Measurements from ENCODE around the gene PPIL1. TPM values are rescaled to one million over a fixed set of nuclear protein-coding genes. Genes with fewer than 3 reads are reported as not detected.

PPIL1 gene
- total and polyA plus RNA-seq, 3 experiments from 2014 or later: 23.3 to 68.8 (median 66.6) TPM

DNA sequence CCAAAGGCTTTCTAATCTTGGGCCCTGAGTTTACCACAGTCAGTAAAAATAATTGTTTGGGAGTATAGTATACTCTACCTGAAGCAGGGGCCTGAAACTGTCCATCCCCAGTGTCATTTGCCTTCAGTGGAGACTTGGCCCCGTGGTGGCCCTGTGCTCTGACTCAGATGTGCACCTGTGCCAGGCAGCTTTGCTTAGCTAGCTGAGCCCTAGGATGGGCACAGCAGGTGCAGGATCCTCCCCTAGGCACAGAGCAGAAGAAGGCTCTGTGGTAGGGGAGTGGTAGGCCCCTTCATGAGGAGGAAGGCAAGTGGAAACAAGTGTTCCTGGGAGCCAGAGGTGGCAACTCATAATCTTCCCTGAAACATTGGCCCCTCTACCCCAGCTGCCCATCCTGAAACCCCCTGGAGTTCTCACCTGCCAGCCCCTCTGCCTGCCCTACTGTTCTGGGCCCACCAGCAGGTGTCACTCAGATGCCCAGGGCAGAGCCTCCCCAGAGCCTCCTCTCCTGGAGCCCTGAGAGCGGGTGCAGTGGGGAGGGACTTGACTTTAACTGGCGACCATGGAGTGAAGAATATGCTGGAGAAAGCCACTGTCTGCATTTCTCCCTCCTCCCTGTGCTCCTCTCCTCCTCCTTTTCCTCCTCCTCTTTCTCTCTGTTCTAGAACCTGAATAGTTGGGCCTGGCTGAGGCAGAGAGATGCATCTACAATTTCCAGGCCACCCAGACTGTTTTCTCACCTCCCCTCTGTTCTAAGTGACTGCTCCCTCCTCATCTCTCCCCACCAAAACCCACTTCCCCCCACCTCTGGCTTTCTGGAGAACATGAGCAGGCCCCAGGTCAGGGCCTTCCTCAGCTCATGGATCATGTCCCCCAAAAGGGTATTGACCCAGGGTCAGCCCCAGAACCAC lies 38.2 kb downstream of the PPIL1 start:
- DNase-seq: no peak
- peaks cover 11 to 23% (median 12%) of the 10 kb centered on the region in 3 donors for H3K4me1 Mint-ChIP-seq
- peaks cover 27 to 39% of the 10 kb centered on the region in 2 donors for H3K27me3 Mint-ChIP-seq
- no peak overlapping the region for H3K4me3 Mint-ChIP-seq
- Histone ChIP-seq H3K9me3 (ENCODE audit: low read length) (no peaks in the 10 kb centered on the region), H3K27me3 (ENCODE audit: insufficient read depth, low read length, poor library complexity, severe bottlenecking) (peaks cover 15% of the 10 kb centered on the region), H3K27ac (ENCODE audit: low read depth, low read length) (no peak overlapping the region), H3K4me3 (ENCODE audit: low read length) (no peak overlapping the region), H3K4me1 (ENCODE audit: insufficient read depth, low read length) (peaks cover 15% of the 10 kb centered on the region), H3K36me3 (ENCODE audit: insufficient read depth, low read length) (no peaks in the 10 kb centered on the region)
- ChIA-PET CTCF (no interaction called here), POLR2A (no interaction called here)
- H3K36me3 Mint-ChIP-seq: peaks cover 0 to 3% (median 0%) of the 10 kb centered on the region in 3 donors
- H3K9me3 Mint-ChIP-seq: no peaks in the 10 kb centered on the region
- H3K27ac Mint-ChIP-seq: peak overlapping the region in 1 of 8 donors; percentile 66

DNA sequence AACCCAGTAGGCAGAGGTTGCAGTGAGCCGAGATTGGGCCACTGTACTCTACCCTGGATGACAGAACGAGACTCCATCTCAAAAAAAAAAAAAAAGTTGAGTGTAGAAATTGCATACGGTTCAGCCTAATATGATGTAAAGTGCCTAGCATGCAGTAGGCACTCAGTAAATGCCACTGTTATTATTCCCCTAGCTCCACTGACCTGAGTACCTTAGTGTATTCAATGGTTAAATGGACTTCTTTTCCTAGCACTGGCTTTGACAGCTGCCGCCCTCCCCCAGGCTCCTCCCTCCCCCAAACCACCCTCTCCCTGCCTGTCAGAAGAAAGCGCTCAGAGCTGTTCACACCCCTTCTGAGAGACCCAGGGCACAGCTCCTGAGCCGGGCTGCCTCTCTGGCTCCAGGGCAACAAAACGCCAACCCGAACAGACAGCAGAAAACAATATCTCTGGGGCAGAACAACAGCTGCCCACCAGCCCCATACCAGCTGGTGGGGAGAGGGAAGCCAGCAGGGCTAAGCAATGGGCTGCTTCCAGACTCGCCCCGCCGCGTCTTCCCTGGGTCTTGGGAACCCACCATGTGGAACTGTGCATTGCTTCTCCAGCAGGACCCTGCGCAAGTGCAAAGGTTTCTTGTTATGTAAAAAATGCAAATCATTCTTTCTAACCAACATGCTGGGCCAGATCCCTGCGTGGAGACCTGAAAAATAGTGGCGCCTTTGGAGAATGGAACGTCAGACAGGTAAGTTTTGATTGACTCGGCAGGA lies 39.8 kb downstream of the PPIL1 start:
- ChIA-PET CTCF (interaction anchor here (0.7 kb wide), 1 partner anchor 10 kb away, joined by 3 read pairs; no protein-coding TSS in a partner anchor), POLR2A (no interaction called here)
- Mint-ChIP-seq H3K27ac (peak overlapping the region in 1 of 8 donors; percentile 21), H3K9me3 (no peaks in the 10 kb centered on the region), H3K4me3 (no peak overlapping the region), H3K4me1 (peaks cover 5 to 11% (median 6%) of the 10 kb centered on the region in 3 donors), H3K36me3 (peaks cover 0 to 3% (median 0%) of the 10 kb centered on the region in 3 donors), H3K27me3 (peaks cover 16 to 27% of the 10 kb centered on the region in 2 donors)
- Histone ChIP-seq H3K4me3 (ENCODE audit: low read length) (no peak overlapping the region), H3K36me3 (ENCODE audit: insufficient read depth, low read length) (no peaks in the 10 kb centered on the region), H3K9me3 (ENCODE audit: low read length) (no peaks in the 10 kb centered on the region), H3K27ac (ENCODE audit: low read depth, low read length) (no peak overlapping the region), H3K27me3 (ENCODE audit: insufficient read depth, low read length, poor library complexity, severe bottlenecking) (peaks cover 15% of the 10 kb centered on the region), H3K4me1 (ENCODE audit: insufficient read depth, low read length) (peaks cover 5% of the 10 kb centered on the region)
- DNase-seq: no peak

DNA sequence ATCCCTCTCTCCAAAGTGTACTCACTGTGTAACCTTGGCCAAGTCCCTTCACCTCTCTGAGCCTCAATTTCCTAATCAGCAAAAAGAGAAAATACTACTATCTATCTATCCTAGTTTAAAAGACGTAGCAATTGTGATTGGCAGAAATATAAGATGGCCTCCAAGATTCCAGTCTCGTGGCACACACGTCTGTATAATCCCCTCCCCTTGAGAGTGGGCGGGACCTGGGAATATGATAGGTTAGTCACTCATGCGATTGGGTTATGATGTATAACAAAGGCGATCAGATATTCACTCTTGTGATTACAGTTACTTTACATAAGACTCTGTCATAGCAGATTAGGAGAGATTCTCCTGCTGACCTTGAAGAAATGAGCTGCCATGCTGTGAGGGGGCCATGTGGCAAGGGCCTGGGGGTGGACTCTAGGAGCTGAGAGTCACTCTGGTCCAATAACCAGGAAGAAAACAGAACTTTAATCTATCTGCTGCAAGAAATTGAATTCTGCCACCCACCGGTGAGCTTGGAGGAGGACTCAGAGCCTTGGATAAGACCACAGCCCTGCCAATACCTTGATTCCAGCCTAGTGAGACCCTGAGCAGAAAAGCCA lies 41.3 kb downstream of the PPIL1 start:
- Mint-ChIP-seq H3K27ac (peak overlapping the region in 1 of 8 donors; percentile 73), H3K36me3 (peaks cover 0 to 3% (median 0%) of the 10 kb centered on the region in 3 donors), H3K27me3 (peaks cover 9 to 23% of the 10 kb centered on the region in 2 donors), H3K4me1 (peaks cover 0 to under 1% (median 0%) of the 10 kb centered on the region in 3 donors), H3K4me3 (no peak overlapping the region), H3K9me3 (no peaks in the 10 kb centered on the region)
- no peak for DNase-seq
- H3K27me3 ChIP-seq (ENCODE audit: insufficient read depth, low read length, poor library complexity, severe bottlenecking): peaks cover 5% of the 10 kb centered on the region
- no peaks in the 10 kb centered on the region for H3K36me3 ChIP-seq (ENCODE audit: insufficient read depth, low read length)
- H3K4me3 ChIP-seq (ENCODE audit: low read length): no peak overlapping the region
- ChIA-PET CTCF (no interaction called here), POLR2A (no interaction called here)
- H3K9me3 ChIP-seq (ENCODE audit: low read length): no peaks in the 10 kb centered on the region
- H3K4me1 ChIP-seq (ENCODE audit: insufficient read depth, low read length): no peaks in the 10 kb centered on the region
- H3K27ac ChIP-seq (ENCODE audit: low read depth, low read length): no peak overlapping the region

DNA sequence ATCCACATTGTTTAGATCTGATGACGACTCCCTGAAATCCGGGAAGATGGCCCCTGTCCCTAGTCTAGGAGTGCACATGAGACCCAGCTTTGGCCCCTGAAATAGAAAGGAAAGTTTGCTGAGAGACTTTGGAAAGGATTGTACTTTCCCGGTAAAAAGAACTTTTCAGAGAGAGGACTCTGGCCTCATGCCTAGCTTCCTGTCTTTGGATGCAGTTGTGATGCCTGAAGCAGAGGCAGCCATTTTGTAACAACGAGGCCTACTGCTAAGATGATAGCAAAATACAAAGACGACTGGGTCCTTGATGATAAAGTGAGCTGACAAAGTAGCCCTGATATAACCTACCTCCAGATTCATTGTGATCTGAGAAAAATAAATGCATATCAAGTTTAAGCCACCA lies 42.3 kb downstream of the PPIL1 start:
- POLR2A ChIA-PET: no interaction called here
- Mint-ChIP-seq H3K36me3 (peaks cover 0 to 3% (median 0%) of the 10 kb centered on the region in 3 donors), H3K9me3 (no peaks in the 10 kb centered on the region), H3K4me3 (peak overlapping the region in 1 of 7 donors; percentile 37), H3K27ac (no peak overlapping the region), H3K4me1 (peaks cover 0 to 3% (median 3%) of the 10 kb centered on the region in 3 donors), H3K27me3 (peaks cover under 1 to 16% of the 10 kb centered on the region in 2 donors)
- H3K9me3 ChIP-seq (ENCODE audit: low read length): no peaks in the 10 kb centered on the region
- H3K27me3 ChIP-seq (ENCODE audit: insufficient read depth, low read length, poor library complexity, severe bottlenecking): no peaks in the 10 kb centered on the region
- no peak for DNase-seq
- H3K4me1 ChIP-seq (ENCODE audit: insufficient read depth, low read length): no peaks in the 10 kb centered on the region
- H3K4me3 ChIP-seq (ENCODE audit: low read length): no peak overlapping the region
- no peaks in the 10 kb centered on the region for H3K36me3 ChIP-seq (ENCODE audit: insufficient read depth, low read length)
- no peak overlapping the region for H3K27ac ChIP-seq (ENCODE audit: low read depth, low read length)
- CTCF ChIA-PET: no interaction called here

DNA sequence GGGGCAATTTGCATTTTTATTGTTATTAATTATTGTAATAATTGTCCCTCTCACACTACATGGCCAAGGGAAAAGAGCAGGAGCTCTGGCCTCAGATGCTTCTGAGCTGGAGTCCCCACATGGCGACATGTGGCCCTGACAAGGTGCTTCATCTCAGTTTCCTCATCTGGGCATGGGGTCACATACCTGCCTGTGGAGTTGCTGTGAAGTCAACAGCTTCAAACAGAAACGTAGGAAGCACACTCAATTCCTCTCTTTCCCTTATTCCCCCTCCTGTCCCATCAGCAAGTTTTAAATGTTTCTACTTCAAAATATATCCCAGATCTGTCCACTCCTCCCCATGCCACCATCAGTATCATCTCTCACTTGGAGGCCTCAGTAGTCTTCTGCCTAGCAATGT lies 44.0 kb downstream of the PPIL1 start:
- no peak for DNase-seq
- Mint-ChIP-seq H3K4me3 (no peak overlapping the region), H3K4me1 (peaks cover 0 to 3% (median 3%) of the 10 kb centered on the region in 3 donors), H3K27me3 (peaks cover 0 to 29% of the 10 kb centered on the region in 2 donors), H3K36me3 (peaks cover 0 to 3% (median 0%) of the 10 kb centered on the region in 3 donors), H3K9me3 (no peaks in the 10 kb centered on the region), H3K27ac (peak overlapping the region in 1 of 8 donors; percentile 9)
- Histone ChIP-seq H3K9me3 (ENCODE audit: low read length) (no peaks in the 10 kb centered on the region), H3K36me3 (ENCODE audit: insufficient read depth, low read length) (no peaks in the 10 kb centered on the region), H3K27ac (ENCODE audit: low read depth, low read length) (no peak overlapping the region), H3K4me1 (ENCODE audit: insufficient read depth, low read length) (no peaks in the 10 kb centered on the region), H3K27me3 (ENCODE audit: insufficient read depth, low read length, poor library complexity, severe bottlenecking) (no peaks in the 10 kb centered on the region), H3K4me3 (ENCODE audit: low read length) (no peak overlapping the region)
- POLR2A ChIA-PET: no interaction called here
- CTCF ChIA-PET: no interaction called here

DNA sequence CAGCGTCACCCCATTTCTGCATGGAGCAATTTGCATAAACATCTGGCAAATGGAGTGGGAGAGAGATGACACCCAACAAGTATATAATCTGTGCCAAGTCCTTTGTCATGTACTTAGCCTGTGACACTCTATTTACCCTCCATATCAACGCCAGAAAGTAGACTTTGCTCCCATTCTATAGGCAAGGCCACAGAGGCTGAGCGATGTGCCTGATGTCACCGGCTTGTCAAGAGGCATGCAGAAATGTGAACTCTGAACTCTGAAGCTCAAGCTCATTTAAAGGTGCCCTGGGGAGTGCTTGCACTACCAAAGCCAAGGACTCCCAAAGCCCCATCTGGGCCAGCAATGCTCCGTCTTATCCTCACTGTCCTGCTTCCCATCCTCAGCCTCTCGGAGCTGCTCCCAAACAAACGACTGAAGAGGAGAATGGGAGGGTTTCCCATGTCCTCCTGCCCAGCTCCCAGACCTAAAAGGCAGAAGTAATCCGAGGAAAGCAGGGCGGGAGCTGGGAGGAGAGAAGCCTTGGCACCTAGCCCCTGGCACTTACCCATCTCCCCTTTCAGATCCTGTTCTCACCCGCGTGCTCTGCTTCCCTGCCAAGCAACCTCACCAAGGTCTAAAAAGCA lies 44.6 kb downstream of the PPIL1 start:
- Histone ChIP-seq H3K36me3 (ENCODE audit: insufficient read depth, low read length) (no peaks in the 10 kb centered on the region), H3K4me1 (ENCODE audit: insufficient read depth, low read length) (no peaks in the 10 kb centered on the region), H3K27me3 (ENCODE audit: insufficient read depth, low read length, poor library complexity, severe bottlenecking) (no peaks in the 10 kb centered on the region), H3K27ac (ENCODE audit: low read depth, low read length) (no peak overlapping the region), H3K9me3 (ENCODE audit: low read length) (no peaks in the 10 kb centered on the region), H3K4me3 (ENCODE audit: low read length) (no peak overlapping the region)
- DNase-seq: no peak
- Mint-ChIP-seq H3K4me3 (no peak overlapping the region), H3K27ac (no peak overlapping the region), H3K36me3 (peaks cover 0 to under 1% (median 0%) of the 10 kb centered on the region in 3 donors), H3K4me1 (peaks cover 0 to 3% (median 3%) of the 10 kb centered on the region in 3 donors), H3K9me3 (no peaks in the 10 kb centered on the region), H3K27me3 (peaks cover 1 to 30% of the 10 kb centered on the region in 2 donors)
- POLR2A ChIA-PET: no interaction called here
- CTCF ChIA-PET: no interaction called here

DNA sequence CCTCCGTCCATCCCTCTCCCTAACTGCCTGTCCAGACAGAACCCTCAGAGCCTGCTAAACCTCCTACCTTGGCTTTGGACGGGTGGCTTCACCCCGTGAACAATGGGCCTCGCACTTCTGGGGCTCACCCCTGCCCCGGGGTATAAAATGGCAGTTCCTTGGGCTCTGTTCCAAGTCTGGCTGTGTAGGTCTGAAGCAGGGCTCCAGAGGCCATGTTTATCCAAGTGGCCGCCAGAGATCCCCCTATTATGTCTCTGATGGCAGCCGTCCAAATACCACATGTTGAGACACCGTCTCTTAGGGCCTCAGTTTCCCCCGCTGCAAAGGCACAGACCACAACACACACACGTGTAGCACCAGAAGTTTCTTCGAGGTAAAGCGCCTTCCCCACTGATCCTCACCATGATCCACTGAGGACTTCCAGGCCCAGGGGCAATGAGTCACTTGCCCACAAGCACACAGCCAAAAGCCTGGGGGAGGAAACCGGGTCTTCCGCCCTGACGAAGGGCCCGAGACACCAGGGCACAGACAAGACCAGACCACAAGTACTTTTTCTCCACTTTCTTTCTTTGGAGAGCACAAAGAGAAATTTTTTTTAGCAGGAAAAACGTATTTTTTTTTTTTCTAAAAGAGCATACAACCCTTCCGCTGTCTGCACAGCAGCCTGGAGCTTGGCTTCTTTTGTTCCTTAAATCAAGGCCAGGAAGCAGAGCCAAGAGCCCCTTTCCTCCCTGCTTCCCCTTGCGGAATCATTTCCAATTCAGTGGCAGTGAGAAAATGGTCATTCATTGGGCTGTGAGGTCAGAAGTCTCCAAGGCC lies 47.1 kb downstream of the PPIL1 start:
- H3K27ac ChIP-seq (ENCODE audit: low read depth, low read length): no peak overlapping the region
- CTCF ChIA-PET: interaction anchor here (0.7 kb wide), 1 partner anchor 42 kb away, joined by 3 read pairs; no protein-coding TSS in a partner anchor
- peaks cover 0 to 3% (median 3%) of the 10 kb centered on the region in 3 donors for H3K4me1 Mint-ChIP-seq
- no peak overlapping the region for H3K4me3 Mint-ChIP-seq
- H3K27me3 Mint-ChIP-seq: peaks cover 3 to 24% of the 10 kb centered on the region in 2 donors
- no peaks in the 10 kb centered on the region for H3K4me1 ChIP-seq (ENCODE audit: insufficient read depth, low read length)
- no peak for DNase-seq
- H3K36me3 ChIP-seq (ENCODE audit: insufficient read depth, low read length): no peaks in the 10 kb centered on the region
- no peaks in the 10 kb centered on the region for H3K36me3 Mint-ChIP-seq
- no peak overlapping the region for H3K4me3 ChIP-seq (ENCODE audit: low read length)
- no peaks in the 10 kb centered on the region for H3K9me3 ChIP-seq (ENCODE audit: low read length)
- H3K27me3 ChIP-seq (ENCODE audit: insufficient read depth, low read length, poor library complexity, severe bottlenecking): no peaks in the 10 kb centered on the region
- POLR2A ChIA-PET: no interaction called here
- H3K9me3 Mint-ChIP-seq: no peaks in the 10 kb centered on the region
- H3K27ac Mint-ChIP-seq: peak overlapping the region in 1 of 8 donors; percentile 96
